GM23248 (cell line): ENCODE measurements around the gene SSR3. TPM values are rescaled to one million over a fixed set of nuclear protein-coding genes. Genes with fewer than 3 reads are reported as not detected.

Experiments used
- DNase-seq: peaks from one replicate; pipeline ENCODE4 v3.0.0-alpha.2; 2015
- H2AFZ ChIP-seq: fragments of 200-600 bp; sonication (generic); 2 replicates; pipeline ENCODE4 v1.6.1; 2016; ENCODE audit warnings: antibody characterized with exemption
- H3F3A ChIP-seq: fragments of 200-600 bp; sonication (generic); 2 replicates; pipeline ENCODE4 v1.6.1; 2016; ENCODE audit warnings: mild to moderate bottlenecking, antibody characterized with exemption, mixed run types; ENCODE audit not compliant: insufficient read depth
- H3K27ac ChIP-seq: fragments of 200-600 bp; sonication (generic); 2 replicates; pipeline ENCODE4 v1.5.1; 2016; ENCODE audit warnings: mild to moderate bottlenecking
- H3K27me3 ChIP-seq: fragments of 200-600 bp; sonication (generic); replicated peaks from 2 replicates; pipeline ENCODE4 v1.6.1; 2016; ENCODE audit warnings: mild to moderate bottlenecking; ENCODE audit not compliant: insufficient read depth
- H3K36me3 ChIP-seq: fragments of 200-600 bp; sonication (generic); 2 replicates; pipeline ENCODE4 v1.6.1; 2016; ENCODE audit warnings: low read depth, mild to moderate bottlenecking
- H3K4me1 ChIP-seq: fragments of 200-600 bp; sonication (generic); 2 replicates; pipeline ENCODE4 v1.6.1; 2016; ENCODE audit warnings: mild to moderate bottlenecking; ENCODE audit not compliant: insufficient read depth
- H3K4me2 ChIP-seq: fragments of 200-600 bp; sonication (generic); one replicate; pipeline ENCODE4 v1.6.1; 2016; ENCODE audit warnings: mild to moderate bottlenecking; ENCODE audit not compliant: unreplicated experiment
- H3K4me3 ChIP-seq: fragments of 200-600 bp; sonication (generic); 2 replicates; pipeline ENCODE4 v1.5.1; 2016; ENCODE audit warnings: mild to moderate bottlenecking
- H3K79me2 ChIP-seq: fragments of 200-600 bp; sonication (generic); 2 replicates; pipeline ENCODE4 v1.6.1; 2016; ENCODE audit warnings: mild to moderate bottlenecking; ENCODE audit not compliant: insufficient read depth
- H3K9ac ChIP-seq: fragments of 200-600 bp; sonication (generic); 2 replicates; pipeline ENCODE4 v1.6.1; 2016; ENCODE audit warnings: mild to moderate bottlenecking
- H3K9me2 ChIP-seq: fragments of 200-600 bp; sonication (generic); 2 replicates; pipeline ENCODE4 v1.6.1; 2016; ENCODE audit warnings: mixed run types, mild to moderate bottlenecking, moderate library complexity; ENCODE audit not compliant: insufficient read depth
- H3K9me3 ChIP-seq: fragments of 200-600 bp; sonication (generic); one replicate; pipeline ENCODE4 v1.6.1; 2017; ENCODE audit warnings: low read depth
- H4K20me1 ChIP-seq: fragments of 200-600 bp; sonication (generic); 2 replicates; pipeline ENCODE4 v1.6.0; 2016; ENCODE audit not compliant: insufficient read depth
- EZH2 ChIP-seq: fragments of 200-600 bp; sonication (generic); IDR thresholded peaks from 2 replicates; pipeline ENCODE4 v1.6.1; 2018; ENCODE audit warnings: antibody characterized with exemption, mild to moderate bottlenecking; ENCODE audit not compliant: insufficient read depth, poor library complexity, severe bottlenecking
- EZH2phosphoT487 ChIP-seq: fragments of 200-600 bp; sonication (generic); IDR thresholded peaks from 2 replicates; pipeline ENCODE4 v1.6.1; 2018; ENCODE audit warnings: antibody characterized with exemption, moderate library complexity, mild to moderate bottlenecking, low read depth; ENCODE audit not compliant: insufficient read depth
- WGBS, 2 experiments: methylation state at CpG; one replicate each; pipeline ENCODE4 v1.1.6; 2015 to 2017; ENCODE audit warnings: low lambda C conversion rate in 2 of 2, low coverage in 1 of 2; ENCODE audit errors: missing lambda C conversion rate in 2 of 2; 5-methylcytosine and 5-hydroxymethylcytosine counted together
- in situ Hi-C: fragments of 300-500 bp; cut with MboI; formaldehyde crosslinking; loops from 2 replicates; pipeline ENCODE4 v1.15.0; 2020
- polyA plus RNA-seq: library from polyadenylated mRNA; unstranded; fragments of >200 nt; fragmentation: Nextera tagmentation; extraction: Ambion mirVana; gene quantifications from 2 replicates; pipeline ENCODE4 v1.2.1, GENCODE V29; 2016
- total RNA-seq: library from RNA; depleted of rRNA; stranded (reverse); fragments of >200 nt; shearing (Covaris generic); gene quantifications from 2 replicates; pipeline ENCODE4 v1.2.3, GENCODE V29; 2014

The SSR3 gene
- total and polyA plus RNA-seq, 2 experiments from 2014 or later: 409 to 566 TPM

DNA sequence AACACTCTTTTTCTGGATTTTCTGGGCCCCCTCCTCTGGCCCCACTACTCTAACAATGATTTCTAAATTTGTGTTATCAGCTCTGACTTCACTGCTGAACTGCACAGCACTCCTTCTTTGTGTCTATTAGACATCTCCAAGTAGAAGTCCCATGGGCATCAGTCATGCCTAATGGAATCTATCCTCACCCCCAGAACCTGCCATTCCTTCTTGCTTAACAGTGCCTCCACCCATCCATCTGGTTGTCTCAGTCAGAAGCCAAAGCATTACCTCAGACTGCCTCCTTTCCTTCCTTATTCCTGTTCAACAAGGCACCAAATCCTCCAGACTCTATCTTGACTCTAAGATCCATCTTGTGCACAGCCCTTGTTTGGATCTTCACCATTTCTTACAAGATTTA lies 36.2 kb downstream of the SSR3 start:
- in situ Hi-C loops: no loop called here
- Histone ChIP-seq H3K27me3 (no peaks in the 10 kb centered on the region), H3K4me2 (no peak overlapping the region), H3K9me2 (no peaks in the 10 kb centered on the region), H3K9ac (no peak overlapping the region), H3K4me1 (peaks cover 28% of the 10 kb centered on the region), H3K36me3 (no peaks in the 10 kb centered on the region), H3F3A (peaks cover 21% of the 10 kb centered on the region; the same call in 1 of the 2 replicates), H2AFZ (no peak overlapping the region), H4K20me1 (no peaks in the 10 kb centered on the region), H3K4me3 (no peak overlapping the region), H3K9me3 (no peaks in the 10 kb centered on the region), H3K27ac (no peak overlapping the region), H3K79me2 (no peaks in the 10 kb centered on the region)
- TF ChIP-seq EZH2phosphoT487: no peak
- no peak for TF ChIP-seq EZH2
- peak; percentile 79 for DNase-seq

DNA sequence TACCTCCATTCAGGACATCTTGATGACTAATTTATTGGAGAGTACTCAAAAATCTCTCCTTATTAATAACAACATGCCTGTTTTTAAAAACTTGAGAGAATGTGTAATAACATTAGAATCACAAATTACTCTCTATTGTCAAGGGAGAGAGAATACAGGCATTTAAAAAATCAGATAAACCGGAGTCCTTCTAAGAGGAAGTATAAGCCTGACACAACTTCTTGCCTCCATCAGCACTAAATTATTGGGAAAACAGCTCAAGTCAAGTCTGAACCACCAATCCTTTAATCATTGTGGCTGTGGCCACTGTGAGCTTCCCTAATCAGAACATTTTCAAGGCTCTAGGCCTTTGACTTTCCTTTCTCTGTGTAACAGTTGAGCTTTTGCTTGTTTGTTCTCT lies 38.0 kb downstream of the SSR3 start:
- in situ Hi-C loops: no loop called here
- Histone ChIP-seq H3K79me2 (no peaks in the 10 kb centered on the region), H3K27ac (no peak overlapping the region; the same call in 1 of the 2 replicates), H3K4me2 (no peak overlapping the region), H3K9me3 (no peaks in the 10 kb centered on the region), H4K20me1 (no peaks in the 10 kb centered on the region), H3K27me3 (no peaks in the 10 kb centered on the region), H3K9ac (no peak overlapping the region), H3K4me1 (peaks cover 28% of the 10 kb centered on the region), H3K4me3 (no peak overlapping the region), H2AFZ (no peak overlapping the region), H3F3A (peaks cover 25% of the 10 kb centered on the region; the same call in 1 of the 2 replicates), H3K36me3 (no peaks in the 10 kb centered on the region), H3K9me2 (no peaks in the 10 kb centered on the region)
- peak; percentile 30 for DNase-seq
- no peak for TF ChIP-seq EZH2phosphoT487
- TF ChIP-seq EZH2: no peak
- 74 to 81% methylated on average over 1 of the region's 1 CpG for WGBS, 2 experiments

DNA sequence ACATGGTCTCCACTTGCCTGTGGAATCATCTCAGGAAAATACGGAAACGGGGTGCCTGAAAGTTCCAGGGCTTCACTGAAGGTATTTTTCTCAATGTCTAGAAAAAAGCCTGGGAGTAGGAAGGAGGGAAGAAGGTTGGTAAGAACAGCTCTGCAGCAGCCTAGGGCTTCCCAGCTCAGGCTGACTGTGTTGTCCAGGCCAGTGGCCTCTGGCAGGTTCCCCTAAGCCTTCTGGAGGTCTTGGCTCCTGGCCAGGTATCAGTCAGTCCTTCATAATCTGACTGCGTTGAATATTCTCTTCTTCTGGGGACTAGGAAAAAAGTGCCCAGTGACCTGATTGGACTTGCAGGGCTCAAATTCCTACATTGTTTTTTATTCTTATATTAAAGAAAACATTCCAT lies 38.6 kb downstream of the SSR3 start:
- no peak overlapping the region for H3K4me2 ChIP-seq
- H3F3A ChIP-seq: peaks cover 26% of the 10 kb centered on the region; the same call in 1 of the 2 replicates
- no peaks in the 10 kb centered on the region for H3K27me3 ChIP-seq
- no peak overlapping the region for H2AFZ ChIP-seq
- TF ChIP-seq EZH2phosphoT487: no peak
- no peak for TF ChIP-seq EZH2
- WGBS, 2 experiments: 84 to 85% methylated on average over 3 of the region's 3 CpGs
- no peaks in the 10 kb centered on the region for H3K9me2 ChIP-seq
- H3K4me3 ChIP-seq: no peak overlapping the region
- DNase-seq: no peak
- H3K36me3 ChIP-seq: no peaks in the 10 kb centered on the region
- in situ Hi-C loops: no loop called here
- H3K79me2 ChIP-seq: no peaks in the 10 kb centered on the region
- H3K9ac ChIP-seq: no peak overlapping the region
- H3K4me1 ChIP-seq: peaks cover 28% of the 10 kb centered on the region
- H3K27ac ChIP-seq: no peak overlapping the region
- no peaks in the 10 kb centered on the region for H4K20me1 ChIP-seq
- H3K9me3 ChIP-seq: no peaks in the 10 kb centered on the region

DNA sequence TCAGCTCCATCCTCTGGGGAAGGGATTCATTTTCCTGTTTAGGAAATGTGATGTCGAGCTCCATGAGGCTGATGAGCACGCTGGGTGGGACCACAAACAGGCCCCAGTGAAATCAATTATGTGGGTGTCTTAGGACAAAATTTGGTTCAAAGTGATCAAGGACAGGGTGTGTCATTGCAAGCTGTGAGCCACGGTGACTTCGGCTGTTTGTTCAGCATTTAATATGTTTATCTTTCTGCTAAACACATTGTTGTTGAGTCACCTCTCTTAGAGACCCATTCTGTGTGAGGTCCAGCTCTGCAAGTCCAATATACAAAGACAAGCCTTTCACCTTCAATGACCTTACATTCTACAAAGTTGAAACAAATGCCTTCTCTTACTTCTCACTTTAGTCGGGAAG lies 41.3 kb downstream of the SSR3 start:
- Histone ChIP-seq H3K4me2 (no peak overlapping the region), H3K79me2 (no peaks in the 10 kb centered on the region), H3K9me3 (no peaks in the 10 kb centered on the region), H4K20me1 (no peaks in the 10 kb centered on the region), H2AFZ (no peak overlapping the region), H3K4me3 (no peak overlapping the region), H3K9me2 (no peaks in the 10 kb centered on the region), H3K27me3 (no peaks in the 10 kb centered on the region), H3K4me1 (peaks cover 18% of the 10 kb centered on the region), H3K27ac (no peak overlapping the region), H3K9ac (no peak overlapping the region), H3F3A (peaks cover 16% of the 10 kb centered on the region; the same call in 1 of the 2 replicates), H3K36me3 (no peaks in the 10 kb centered on the region)
- TF ChIP-seq EZH2: no peak
- in situ Hi-C loops: no loop called here
- WGBS, 2 experiments: 50 to 54% methylated on average over 5 of the region's 5 CpGs
- DNase-seq: no peak
